Stimulated activated CD4-positive, alpha-beta T cell treated with anti-CD3 and anti-CD28 coated beads, Interleukin-15, amount 100 ng/mL, for 24 hours (primary cell): Measurements from ENCODE around the gene ADGRA3.
"Not testable (repeated sequence)": the region's sequence is repeated elsewhere in the genome, so short reads cannot be mapped to it uniquely, and the experiment has no call there.

ENCODE experiments used
- DNase-seq: peaks from one replicate; pipeline ENCODE4 v3.0.0-alpha.2; 2020

The ADGRA3 gene

DNA sequence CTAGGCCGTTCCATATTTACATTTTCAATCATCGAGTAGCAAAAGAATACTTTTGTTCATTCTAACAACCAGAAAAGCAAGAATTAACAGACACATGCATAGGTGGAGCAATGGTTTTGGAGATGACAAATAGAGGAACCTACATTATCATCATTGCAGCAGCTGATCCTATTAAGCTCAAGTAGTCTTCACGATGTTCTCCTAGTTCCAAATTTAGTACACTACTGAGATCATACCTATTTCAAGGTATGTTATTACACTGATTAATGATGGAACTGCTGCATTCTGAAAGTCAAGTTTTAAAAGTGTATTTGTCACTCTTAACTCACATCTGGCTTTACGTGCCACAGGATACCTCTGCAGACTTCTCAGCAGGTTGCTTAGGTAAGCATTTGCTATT is 87.4 kb downstream of the ADGRA3 start:
- no peak for DNase-seq

DNA sequence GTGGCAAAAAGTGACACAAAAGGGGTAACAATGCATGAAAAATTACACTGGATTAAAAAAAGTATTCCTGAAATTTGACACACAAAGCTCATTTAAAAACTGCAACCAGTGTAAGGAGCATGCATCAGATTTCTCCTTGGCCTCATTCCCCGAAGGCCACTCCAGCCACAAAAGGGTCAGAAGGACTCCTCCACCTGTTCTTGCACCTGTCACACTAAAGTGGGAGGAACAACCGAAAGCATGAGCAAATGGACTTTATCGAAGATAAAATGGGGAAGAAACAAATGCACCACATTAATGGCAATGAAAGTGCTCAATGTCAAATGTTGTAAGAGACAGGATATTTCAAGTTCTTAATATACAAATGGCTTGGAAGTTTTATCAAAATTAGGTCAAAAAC is 88.2 kb downstream of the ADGRA3 start:
- DNase-seq = no peak

DNA sequence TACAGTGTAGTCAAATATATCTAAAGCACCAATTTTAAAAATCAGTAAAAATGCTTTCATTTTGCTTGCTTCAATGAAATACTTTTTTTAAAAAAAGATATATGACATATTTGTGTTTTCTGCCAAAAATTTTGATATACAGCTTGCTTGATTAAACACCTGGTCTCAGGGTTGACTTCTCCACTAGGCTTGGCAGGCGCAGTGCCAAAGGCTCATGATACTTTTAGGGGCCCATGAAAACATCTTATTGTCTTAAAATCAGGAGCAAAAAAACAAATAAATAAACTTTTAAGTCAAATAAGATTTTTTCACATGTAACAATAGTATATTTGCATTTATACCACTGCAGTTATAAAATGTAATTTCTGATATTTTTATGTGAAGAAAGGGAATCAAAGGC is 95.6 kb downstream of the ADGRA3 start:
- DNase-seq = no peak

DNA sequence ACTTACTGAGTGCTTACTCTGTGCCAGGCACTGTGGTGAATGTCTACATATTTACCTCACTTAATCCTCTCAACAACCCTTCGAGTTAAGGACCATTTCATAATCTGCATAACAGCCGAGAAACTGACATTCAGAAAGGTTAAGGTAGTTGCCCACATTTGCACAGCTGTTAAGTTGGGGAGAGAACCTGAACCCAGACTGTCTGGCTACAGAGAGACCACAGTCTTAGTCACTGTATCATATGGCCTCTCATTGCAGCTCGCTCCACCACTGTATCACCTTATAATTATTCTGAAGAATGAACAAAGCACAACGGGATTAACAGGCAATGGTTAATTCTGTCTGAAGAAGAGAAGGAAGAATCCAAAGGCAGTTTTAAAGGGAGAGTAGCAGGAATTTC is 98.5 kb downstream of the ADGRA3 start:
- DNase-seq = no peak

DNA sequence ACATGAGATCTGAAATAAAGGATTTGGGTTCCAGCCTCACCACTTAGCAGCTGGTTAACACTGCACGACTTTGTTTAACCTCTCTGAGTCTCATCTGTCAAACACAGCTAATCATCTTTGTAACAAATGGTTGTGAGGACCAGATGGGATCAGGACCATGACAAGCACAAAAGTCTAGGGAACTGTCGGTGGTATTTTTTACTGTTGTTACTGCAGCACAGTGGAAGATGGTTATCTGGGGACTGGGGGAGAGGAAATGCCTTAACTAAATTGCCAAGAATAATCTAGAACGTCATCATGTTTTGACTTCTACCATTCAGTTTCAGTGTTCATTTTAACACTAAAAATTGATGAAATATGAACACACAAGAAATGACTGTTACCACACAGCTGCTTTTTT is 99.5 kb downstream of the ADGRA3 start:
- no peak for DNase-seq

DNA sequence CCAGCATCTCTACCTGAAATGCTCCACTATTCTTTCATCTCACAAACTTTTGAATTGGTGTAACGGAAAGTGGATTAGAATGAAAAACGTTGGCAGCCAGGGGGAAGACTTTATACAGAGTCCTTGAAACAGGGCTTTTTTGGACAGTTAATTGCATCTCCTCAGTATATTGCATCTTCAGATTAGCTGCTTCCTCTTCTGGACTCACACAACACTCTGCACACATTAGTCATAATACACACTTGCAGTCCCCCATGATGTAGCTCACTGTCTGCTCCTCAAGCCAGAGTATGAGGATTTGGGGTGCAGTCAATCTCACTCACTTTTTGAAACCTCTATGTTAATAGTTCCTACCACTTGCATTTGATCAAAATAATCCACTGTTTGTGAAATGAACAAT is 101.0 kb downstream of the ADGRA3 start:
- no peak for DNase-seq

DNA sequence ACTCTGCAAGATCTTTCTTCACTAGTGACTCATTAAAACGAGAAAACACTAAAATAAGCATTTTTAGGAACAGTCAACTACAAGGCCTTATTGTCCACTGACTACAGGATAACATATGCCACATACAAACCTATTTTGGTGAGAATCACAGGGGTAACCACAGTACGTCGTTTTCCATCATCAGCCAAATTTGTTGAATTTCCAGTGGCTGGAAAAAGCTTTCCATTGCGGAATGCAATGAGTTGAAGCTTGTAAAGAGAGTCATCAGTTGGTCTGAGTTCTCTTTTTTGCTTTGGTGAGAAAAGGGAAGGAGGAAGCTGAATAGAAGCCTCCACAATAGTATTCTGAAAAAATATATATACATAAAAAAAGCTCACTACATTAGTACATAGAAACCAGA is 102.4 kb downstream of the ADGRA3 start:
- DNase-seq = no peak

DNA sequence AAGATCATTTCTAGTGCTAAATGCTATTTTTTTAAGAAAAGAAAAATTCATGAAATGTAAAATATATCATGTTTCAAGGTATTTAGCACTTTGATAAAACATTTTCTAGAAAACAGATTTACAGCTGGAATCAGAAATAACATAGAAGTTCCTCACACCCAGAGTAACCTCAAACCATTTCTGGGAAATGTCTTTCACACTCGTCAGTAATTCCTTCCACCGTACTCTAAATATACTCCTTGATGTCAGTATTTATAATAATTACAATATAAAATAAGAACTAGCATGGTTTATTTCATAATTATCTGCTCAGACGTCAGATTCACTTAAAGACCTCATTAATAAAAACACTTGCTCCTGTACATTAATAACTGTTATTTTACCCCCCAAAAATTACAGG is 103.9 kb downstream of the ADGRA3 start:
- DNase-seq = no peak

DNA sequence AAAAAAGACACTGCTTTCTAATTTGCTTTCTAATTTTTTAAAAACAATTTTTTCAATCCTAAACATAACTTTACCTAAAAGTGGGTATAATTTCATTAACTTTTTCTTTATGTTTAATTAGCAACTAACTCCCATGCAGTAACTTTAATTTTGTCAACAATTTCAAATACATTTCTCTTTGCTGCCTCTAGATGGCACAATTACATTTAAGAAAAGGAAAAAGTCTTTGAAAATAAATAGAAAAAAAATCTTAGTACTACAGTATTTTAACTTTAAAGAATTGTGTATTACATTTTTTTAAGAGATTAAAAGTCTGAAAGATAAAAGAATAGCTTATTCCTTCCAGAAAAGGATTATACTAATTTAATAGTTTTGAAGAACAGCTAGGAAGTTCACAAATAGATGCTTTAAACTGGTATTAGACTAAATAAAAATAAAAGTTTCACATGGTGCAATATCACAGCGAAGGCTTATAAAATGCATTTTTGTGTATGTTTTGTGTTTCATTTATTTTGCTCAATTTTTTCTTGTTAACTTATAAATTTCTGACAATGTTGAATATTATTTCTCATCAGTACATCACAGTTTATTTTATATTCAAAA is 105.1 kb downstream of the ADGRA3 start:
- no peak for DNase-seq

DNA sequence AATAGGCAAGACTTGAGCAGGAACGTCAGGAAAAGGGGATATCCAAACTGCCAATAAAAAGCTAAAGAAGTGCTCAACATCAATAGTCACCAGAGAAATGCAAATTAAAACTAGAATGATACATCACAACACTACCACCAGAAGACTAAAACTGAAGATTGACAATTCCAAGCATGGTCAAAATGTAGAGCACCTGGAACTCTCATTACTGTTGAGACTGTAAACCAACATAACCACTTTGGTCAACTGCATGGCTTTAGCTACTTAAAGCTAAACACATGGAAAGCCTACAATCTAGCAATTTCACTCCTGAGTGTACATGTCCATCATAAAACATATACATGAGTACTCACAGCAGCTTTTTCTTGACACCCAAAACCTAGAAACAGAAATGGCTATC is 107.4 kb downstream of the ADGRA3 start:
- no peak for DNase-seq

DNA sequence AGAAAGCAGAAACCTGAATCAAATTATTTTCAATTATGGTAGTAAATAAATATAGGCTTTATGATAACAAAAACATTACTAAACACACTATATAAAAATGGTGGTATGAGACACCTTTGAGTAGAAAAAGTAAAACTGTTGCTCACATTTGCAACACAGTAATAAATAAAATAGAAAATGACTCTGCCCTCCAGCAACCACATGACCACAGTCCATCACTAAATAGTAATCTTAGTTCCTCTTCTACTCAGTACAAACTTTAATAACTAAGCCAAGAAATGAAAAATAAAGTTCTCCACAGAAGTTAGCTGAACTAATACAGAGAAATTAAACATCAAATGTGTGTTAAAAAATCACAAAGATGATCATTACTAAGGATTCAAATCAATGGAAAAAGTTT is 108.5 kb downstream of the ADGRA3 start:
- no peak for DNase-seq

DNA sequence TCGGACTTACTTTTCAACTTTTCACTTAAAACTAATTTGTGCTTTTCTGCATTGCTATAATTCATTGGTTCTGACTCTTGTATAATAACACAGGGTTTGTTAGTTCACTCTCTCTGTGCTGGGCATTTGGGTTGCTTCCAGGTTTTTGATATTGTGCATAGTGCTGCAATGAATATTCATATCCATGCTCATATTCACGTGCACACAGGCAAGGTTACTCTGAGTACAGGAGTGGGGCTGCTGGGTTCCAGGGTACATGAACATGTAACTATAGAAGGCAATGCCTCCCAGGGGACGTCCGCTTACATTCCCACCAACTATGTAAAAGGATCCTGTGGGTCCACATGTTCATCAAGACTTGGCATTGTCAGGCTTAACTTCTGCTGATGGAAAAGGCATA is 117.2 kb downstream of the ADGRA3 start:
- no peak for DNase-seq

DNA sequence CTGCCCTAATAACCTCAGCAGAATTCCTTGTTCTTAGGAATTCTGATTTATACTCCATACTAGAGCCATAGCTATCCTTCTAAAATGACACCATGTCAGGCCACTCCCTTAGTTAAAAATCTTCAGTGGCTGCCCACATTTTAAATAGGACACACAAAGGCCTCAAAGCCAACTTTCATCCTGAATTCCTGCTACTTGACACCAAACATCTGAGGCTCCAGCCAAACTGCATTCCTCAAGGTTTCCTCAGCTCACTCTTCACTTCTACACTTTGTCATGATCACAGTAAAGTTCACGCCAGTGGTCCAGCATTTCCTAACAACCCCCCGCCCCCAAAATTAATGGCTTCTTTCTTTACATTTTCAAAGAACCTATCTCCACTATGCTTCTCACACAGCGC is 124.3 kb downstream of the ADGRA3 start:
- DNase-seq = no peak

DNA sequence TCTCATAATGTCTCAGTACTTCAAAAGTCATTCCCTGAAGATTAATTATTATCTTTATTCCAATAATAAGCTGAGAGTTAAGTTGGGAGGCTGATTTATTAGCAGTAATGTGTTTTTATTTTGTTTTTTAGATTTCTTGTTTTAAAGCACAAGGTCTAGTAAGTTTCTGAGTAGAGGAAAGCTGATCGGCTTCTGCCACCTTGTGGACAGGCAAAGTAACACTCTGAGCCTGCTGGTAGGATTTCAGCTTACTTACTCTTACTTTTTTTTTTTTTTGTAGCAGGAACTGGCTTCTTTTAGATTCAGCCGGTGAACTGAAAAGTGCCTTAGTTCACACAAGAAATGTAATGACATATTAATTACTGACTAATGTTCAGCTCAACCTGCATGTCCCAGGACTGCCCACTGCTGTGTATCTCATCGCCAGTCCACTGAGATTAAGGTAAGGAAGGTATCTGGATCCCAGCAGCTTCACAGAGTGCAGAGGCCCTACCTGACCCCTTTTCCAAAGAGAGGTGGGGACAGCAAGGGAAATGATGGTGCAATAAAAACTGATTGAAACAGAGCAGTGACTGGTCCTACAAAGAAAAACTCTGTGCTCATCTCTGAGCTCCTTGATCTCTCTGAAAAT is 126.5 kb downstream of the ADGRA3 start:
- peak; percentile 46 for DNase-seq

DNA sequence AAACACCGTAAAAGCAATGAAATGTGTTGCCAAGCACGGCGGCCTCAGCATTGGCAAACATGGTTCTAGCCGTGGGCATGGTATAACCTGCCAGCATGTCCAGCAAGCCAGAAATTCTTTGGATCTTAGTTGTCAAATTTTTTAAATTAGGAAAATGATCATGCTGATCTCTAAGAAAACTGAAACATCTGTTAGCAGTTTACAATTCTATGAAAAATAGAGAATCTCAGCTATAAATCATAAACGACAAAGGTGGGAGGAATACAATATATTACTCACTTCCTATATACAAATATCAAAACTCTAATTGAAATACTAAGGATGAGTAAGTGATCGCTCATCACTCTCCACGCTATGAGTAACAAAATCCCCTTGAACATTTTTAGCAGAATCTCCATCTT is 130.3 kb downstream of the ADGRA3 start:
- no peak for DNase-seq

DNA sequence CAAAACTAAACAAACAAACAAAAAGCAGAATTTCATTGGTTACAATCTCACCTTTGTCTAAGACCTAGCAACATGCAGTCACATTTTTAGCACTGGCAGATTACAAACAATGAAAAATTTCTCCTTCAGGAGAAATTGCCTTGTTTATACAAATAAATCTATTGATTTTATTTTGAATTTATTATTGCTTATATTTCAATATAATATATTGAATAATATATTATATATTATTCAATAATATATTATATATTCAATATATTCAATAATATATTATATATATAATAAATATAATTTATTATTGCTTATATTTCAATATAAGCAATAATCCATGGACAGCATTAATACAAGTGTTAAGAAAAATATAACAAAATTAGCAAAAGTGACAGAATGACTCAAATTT is 131.7 kb downstream of the ADGRA3 start:
- DNase-seq = no peak

DNA sequence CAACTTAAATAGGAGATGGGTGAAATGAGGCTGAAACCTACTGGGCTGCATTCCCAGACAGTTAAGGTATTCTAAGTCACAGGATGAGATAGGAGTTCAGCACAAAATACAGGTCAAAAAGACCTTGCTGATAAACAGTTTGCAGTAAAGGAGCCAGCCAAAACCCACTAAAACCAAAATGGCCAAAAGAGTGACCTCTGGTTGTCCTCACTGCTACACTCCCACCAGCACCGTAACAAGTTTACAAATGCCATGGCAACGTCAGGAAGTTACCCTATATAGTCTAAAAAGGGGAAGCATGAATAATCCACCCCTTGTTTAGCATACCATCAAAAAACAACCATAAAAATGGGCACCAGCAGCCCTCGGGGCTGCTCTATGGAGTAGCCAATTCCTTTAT is 133.7 kb downstream of the ADGRA3 start:
- not testable (repeated sequence) for DNase-seq

DNA sequence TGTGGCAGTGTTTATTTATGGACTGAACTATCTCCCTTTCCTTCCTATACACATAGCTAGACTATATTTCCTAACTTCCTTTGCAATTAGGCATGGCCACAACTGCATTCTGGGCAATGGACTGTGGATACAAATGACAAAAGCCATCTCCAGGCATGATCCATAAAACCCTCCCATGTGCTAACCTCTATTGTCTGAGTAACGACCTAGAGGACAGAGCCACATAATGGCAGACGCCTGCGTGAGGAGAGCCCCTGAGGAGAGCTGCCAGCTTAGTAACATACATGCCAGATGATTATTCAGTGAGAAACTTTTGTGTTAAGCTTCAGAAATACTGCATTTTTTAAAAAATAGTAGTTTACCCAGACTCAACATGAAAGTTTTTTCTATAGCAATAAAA is 142.9 kb downstream of the ADGRA3 start:
- DNase-seq = no peak

DNA sequence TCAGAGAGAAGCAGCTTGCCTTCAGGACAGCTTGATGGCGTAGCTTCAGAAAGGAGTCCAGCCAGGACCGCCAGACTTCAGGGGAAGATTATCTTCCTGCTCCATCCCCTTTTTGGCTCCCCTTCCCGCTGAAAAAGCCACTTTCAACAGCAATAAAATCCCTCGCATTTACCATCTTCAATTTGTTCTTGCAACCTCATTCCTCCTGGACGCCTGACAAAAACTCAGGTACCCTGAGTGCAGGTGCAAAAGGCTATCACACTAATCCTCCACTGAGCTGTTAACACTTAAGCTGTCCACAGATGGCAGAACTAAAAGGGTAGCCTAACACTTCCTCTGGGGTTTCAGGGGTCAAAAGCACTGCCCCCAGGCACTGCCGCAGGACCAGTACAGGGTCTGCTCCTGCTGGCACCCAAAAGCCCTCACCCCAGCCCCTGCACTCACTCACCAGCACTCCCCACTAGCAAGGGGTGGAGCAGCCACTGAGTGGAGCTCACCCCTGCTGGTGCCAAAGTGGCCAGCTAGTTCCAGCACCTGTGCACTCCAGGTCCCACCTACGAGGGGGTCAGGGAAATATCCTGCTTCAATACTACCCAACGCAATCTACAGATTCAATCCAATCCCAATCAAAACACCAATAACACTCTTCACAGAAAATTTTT is 145.8 kb downstream of the ADGRA3 start:
- no peak for DNase-seq

DNA sequence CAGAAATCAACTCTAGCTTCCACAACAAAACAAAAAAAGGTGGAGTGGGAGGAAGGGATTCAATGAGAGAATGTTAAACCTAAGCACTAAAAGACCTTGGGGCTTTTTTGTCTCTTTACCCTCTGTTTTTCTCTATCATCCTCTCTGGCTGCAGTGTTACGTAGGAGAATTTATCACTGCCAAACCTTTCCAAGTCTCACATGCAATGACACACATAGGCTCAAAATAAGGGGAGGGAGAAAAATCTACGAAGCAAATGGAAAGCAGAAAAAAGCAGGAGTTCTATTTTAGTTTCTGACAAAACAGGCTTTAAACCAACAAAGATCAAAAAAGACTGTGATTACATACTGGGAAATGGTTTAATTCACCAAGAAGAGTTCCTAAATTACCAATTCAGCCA is 152.1 kb downstream of the ADGRA3 start:
- no peak for DNase-seq

DNA sequence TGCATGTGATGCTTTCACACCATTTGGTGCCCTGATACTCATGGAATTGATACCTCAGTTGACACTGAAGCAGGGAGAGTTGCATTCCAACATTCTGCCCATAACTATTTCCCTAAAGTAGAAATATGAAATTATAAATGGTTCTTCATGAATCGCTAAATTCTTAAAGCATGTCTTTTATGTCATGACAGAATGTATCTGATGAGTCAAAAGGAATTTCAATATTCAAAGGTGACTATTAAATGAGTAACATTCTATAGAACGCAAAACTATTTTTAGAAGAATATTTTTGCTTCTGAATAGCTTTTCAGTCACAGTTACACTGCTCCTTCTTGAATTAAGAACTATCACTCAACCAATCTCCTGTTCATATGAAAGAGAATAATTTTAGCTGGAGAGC is 152.8 kb downstream of the ADGRA3 start:
- no peak for DNase-seq

DNA sequence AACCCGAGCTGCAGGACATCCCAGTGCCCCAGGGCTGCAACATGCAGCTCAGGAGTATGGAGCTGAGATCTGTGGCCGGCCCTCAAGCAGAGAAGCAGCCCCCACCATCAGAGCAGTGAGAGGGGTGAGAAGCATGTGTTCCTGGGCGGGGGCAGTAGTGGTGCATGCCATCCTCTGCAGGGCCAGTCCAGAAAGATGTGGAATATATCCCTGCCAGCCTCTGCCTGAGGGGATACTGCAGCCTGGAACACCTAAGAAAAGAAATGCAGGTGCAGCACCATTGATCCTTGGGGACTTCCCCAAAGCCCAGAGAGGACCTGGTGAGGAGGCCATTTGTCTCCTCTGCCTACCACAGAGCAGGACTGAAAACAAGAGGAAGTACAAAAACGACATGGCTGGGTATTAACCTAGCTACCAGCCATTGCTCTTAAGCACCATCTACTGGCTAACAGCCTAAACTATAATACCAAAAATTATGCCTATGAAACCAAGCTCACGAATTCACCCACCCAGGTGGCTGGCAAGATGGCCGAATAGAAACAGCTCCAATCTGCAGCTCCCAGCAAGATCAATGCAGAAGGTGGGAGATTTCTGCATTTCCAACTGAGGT is 158.8 kb downstream of the ADGRA3 start:
- DNase-seq = no peak

DNA sequence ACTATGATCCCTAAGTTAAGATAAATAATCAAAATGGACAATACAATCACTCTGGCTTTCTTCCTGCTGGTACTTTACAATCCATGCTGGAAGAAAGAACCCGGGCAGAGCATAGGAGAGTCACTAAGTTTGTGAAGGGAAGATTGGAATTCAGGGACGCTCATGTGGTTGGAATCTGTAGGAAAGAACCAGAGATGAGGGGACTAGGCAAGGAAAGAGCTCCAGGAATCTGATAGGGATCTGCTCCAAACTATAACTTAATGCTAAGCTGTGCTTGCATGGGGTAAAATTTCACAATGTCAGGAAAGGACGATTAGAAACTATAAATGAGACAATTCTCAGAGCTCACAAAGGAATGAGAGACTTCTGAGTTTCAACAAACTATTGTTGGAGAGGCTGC is 167.5 kb downstream of the ADGRA3 start:
- DNase-seq = no peak

DNA sequence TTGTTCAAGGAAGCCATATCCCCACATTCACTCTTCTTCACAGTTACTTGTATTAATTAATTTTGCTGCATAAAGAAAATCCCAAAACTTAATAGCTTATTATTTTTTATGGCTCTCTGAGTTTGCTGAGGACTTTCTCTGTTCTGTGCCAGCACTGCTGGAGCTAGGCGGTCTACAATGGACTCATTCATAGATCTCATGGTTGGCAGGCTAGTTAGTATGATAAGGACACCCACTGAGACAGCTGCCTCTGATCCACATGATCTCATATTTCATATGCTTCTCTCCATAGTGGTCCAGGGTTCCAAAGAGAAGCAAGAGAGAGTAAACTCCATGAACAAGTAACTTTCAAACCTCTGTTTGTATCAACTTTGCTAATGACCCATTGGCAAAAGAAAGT is 170.2 kb downstream of the ADGRA3 start:
- DNase-seq = no peak
